ENCODE measurements around the gene FADS3. TPM values are rescaled to one million over a fixed set of nuclear protein-coding genes. Genes with fewer than 3 reads are reported as not detected.

Gene FADS3
- total and polyA plus RNA-seq, 2 of the 4 experiments (the other 2 are of a cell fraction): 54.5 to 110 TPM

GRCh38 chr11:61883947-61884346 is 7.4 kb downstream of the FADS3 start:
- ATAC-seq (ENCODE audit: low read depth) (no peak), DNase-seq (no peak)
- no CpG with 5 or more reads among the region's 5 CpGs for WGBS, 2 experiments (ENCODE audit: extremely low coverage in 2 of 2, insufficient read length in 1 of 2)
- H2AK9ac ChIP-seq (replicated peaks; ENCODE audit: low read depth, low read length, poor library complexity): no peak overlapping the region
- H3K9ac ChIP-seq (ENCODE audit: low read depth, low read length): no peak overlapping the region
- peaks cover 28% of the 10 kb centered on the region for H3K9me1 ChIP-seq (ENCODE audit: insufficient read depth, low read length)
- no peak for TF ChIP-seq BHLHE40 (IDR thresholded peaks at IDR 0.05; ENCODE audit: low read depth, low read length)
- no peak for TF ChIP-seq NFE2L2 (IDR thresholded peaks at IDR 0.05; ENCODE audit: low read depth, low read length)
- no peak for TF ChIP-seq CHD1 (IDR thresholded peaks at IDR 0.05; ENCODE audit: low read depth, low read length)
- TF ChIP-seq ELK1 (IDR thresholded peaks at IDR 0.05; ENCODE audit: borderline replicate concordance, low read depth, low read length): no peak
- H3K4ac ChIP-seq (ENCODE audit: low read depth, low read length): no peak overlapping the region
- ChIA-PET CTCF (no interaction called here), POLR2A (ENCODE audit: unreplicated experiment) (interaction anchor here (1.1 kb wide), 1 partner anchor 66 kb away, joined by 4 read pairs; no protein-coding TSS in a partner anchor)
- H3K4me2 ChIP-seq (ENCODE audit: low read depth, low read length): no peak overlapping the region
- H3K36me3 ChIP-seq (ENCODE audit: control insufficient read depth, insufficient read depth, low read length): peaks cover 7% of the 10 kb centered on the region
- intact Hi-C loops (cut with micrococcal nuclease) (no loop called here), in situ Hi-C loops (cut with MboI; ENCODE audit: low sequenced_read_pairs) (no loop called here), dilution Hi-C loops (cut with HindIII; ENCODE audit: low sequenced_read_pairs, unreplicated experiment) (no loop called here)
- H2BK20ac ChIP-seq (ENCODE audit: low read depth, low read length): no peak overlapping the region
- H4K20me1 ChIP-seq (ENCODE audit: insufficient read depth, low read length): peaks cover 23% of the 10 kb centered on the region; the same call in 1 of the 2 replicates
- H3K23ac ChIP-seq (ENCODE audit: low read depth, low read length): no peak overlapping the region
- H3K9me3 ChIP-seq (ENCODE audit: control insufficient read depth, insufficient read depth, low read length): peaks cover 3% of the 10 kb centered on the region; the same call in 1 of the 2 replicates
- no peak overlapping the region for H3K18ac ChIP-seq (ENCODE audit: low read depth, low read length)
- no peak overlapping the region for H4K91ac ChIP-seq (ENCODE audit: insufficient read depth, low read depth, low read length)
- H2BK120ac ChIP-seq (ENCODE audit: low read depth, low read length): no peak overlapping the region
- no peaks in the 10 kb centered on the region for H3K27me3 ChIP-seq (ENCODE audit: control insufficient read depth, insufficient read depth, low read length)
- peaks cover 15% of the 10 kb centered on the region for H3K4me1 ChIP-seq (ENCODE audit: control insufficient read depth, insufficient read depth, low read length)
- H2BK15ac ChIP-seq (ENCODE audit: low read depth, low read length): no peak overlapping the region
- H2BK5ac ChIP-seq (ENCODE audit: low read depth, low read length, poor library complexity, severe bottlenecking): no peak overlapping the region
- H3K4me3 ChIP-seq (ENCODE audit: insufficient read depth, low read depth, low read length): no peak overlapping the region
- no peak overlapping the region for H2AFZ ChIP-seq (replicated peaks; ENCODE audit: low read length, poor library complexity)
- no peak overlapping the region for H4K5ac ChIP-seq (ENCODE audit: low read depth, low read length)
- no peak overlapping the region for H4K8ac ChIP-seq (ENCODE audit: low read depth in 2 of 2, low read length in 2 of 2)
- no peak overlapping the region for H3K27ac ChIP-seq (ENCODE audit: insufficient read depth, low read length)
- no peak overlapping the region for H2AK5ac ChIP-seq (ENCODE audit: low read depth, low read length)
- BruUV-seq (replicated peaks): no TSS peak
- H3K56ac ChIP-seq (ENCODE audit: extremely low read depth, insufficient read depth, low read length): no peak overlapping the region
- peaks cover 28 to 78% of the 10 kb centered on the region in 2 experiments for H3K79me1 ChIP-seq (ENCODE audit: low read depth in 1 of 2, low read length in 2 of 2)
- no peak overlapping the region for H3K14ac ChIP-seq (replicated peaks; ENCODE audit: low read depth, low read length)
